ENCODE measurements around the gene TOPBP1.
"Not testable (repeated sequence)": the region's sequence is repeated elsewhere in the genome, so short reads cannot be mapped to it uniquely, and the experiment has no call there.

Gene TOPBP1

GRCh38 chr3:133672461-133672860 is 10.7 kb upstream of the TOPBP1 start:
- Histone ChIP-seq H3K79me2 (ENCODE audit: control insufficient read depth, insufficient read depth, low read length) (no peaks in the 10 kb centered on the region), H3K9ac (ENCODE audit: low read length) (no peak overlapping the region), H3K27ac (ENCODE audit: low read depth, low read length) (no peak overlapping the region), H3K4me2 (ENCODE audit: low read length) (no peak overlapping the region), H3K36me3 (ENCODE audit: control insufficient read depth, insufficient read depth, low read length) (no peaks in the 10 kb centered on the region), H3K56ac (ENCODE audit: low read length) (no peak overlapping the region), H3K23ac (ENCODE audit: low read length) (no peak overlapping the region), H2BK5ac (ENCODE audit: low read length) (no peak overlapping the region), H4K8ac (ENCODE audit: low read depth, low read length) (no peak overlapping the region), H3K4ac (ENCODE audit: low read depth, low read length) (no peak overlapping the region), H3K27me3 (ENCODE audit: insufficient read depth, low read length, poor library complexity) (peaks cover 17% of the 10 kb centered on the region), H2AK5ac (ENCODE audit: low read length) (no peak overlapping the region), H4K5ac (ENCODE audit: low read length) (no peak overlapping the region), H3K18ac (ENCODE audit: low read length) (no peak overlapping the region), H3K4me3 (ENCODE audit: low read length) (no peak overlapping the region), H3K79me1 (ENCODE audit: low read length) (no peaks in the 10 kb centered on the region), H3K4me1 (ENCODE audit: control insufficient read depth, low read depth, low read length) (no peaks in the 10 kb centered on the region), H2BK15ac (replicated peaks; ENCODE audit: low read depth) (no peak overlapping the region), H2BK120ac (ENCODE audit: low read depth, low read length) (no peak overlapping the region)
- no CpG with 5 or more reads among the region's 2 CpGs for WGBS (ENCODE audit: extremely low coverage, insufficient coverage, low lambda C conversion rate)
- no peak for DNase-seq

GRCh38 chr3:133670525-133670995 is 8.8 kb upstream of the TOPBP1 start:
- Histone ChIP-seq H3K4me1 (ENCODE audit: control insufficient read depth, low read depth, low read length) (no peaks in the 10 kb centered on the region), H3K18ac (ENCODE audit: low read length) (no peak overlapping the region), H3K79me1 (ENCODE audit: low read length) (no peaks in the 10 kb centered on the region), H3K79me2 (ENCODE audit: control insufficient read depth, insufficient read depth, low read length) (no peaks in the 10 kb centered on the region), H2BK5ac (ENCODE audit: low read length) (no peak overlapping the region), H3K4ac (ENCODE audit: low read depth, low read length) (no peak overlapping the region), H3K9ac (ENCODE audit: low read length) (no peak overlapping the region), H3K23ac (ENCODE audit: low read length) (no peak overlapping the region), H2BK120ac (ENCODE audit: low read depth, low read length) (no peak overlapping the region), H3K36me3 (ENCODE audit: control insufficient read depth, insufficient read depth, low read length) (no peaks in the 10 kb centered on the region), H2AK5ac (ENCODE audit: low read length) (no peak overlapping the region), H3K4me2 (ENCODE audit: low read length) (no peak overlapping the region), H3K27me3 (ENCODE audit: insufficient read depth, low read length, poor library complexity) (peaks cover 17% of the 10 kb centered on the region), H4K5ac (ENCODE audit: low read length) (no peak overlapping the region), H3K27ac (ENCODE audit: low read depth, low read length) (no peak overlapping the region), H2BK15ac (replicated peaks; ENCODE audit: low read depth) (no peak overlapping the region), H3K56ac (ENCODE audit: low read length) (no peak overlapping the region), H4K8ac (ENCODE audit: low read depth, low read length) (no peak overlapping the region), H3K4me3 (ENCODE audit: low read length) (no peak overlapping the region)
- DNase-seq, result no peak
- WGBS (ENCODE audit: extremely low coverage, insufficient coverage, low lambda C conversion rate), result no CpG with 5 or more reads among the region's 3 CpGs

GRCh38 chr3:133669949-133670524 is 8.3 kb upstream of the TOPBP1 start:
- Histone ChIP-seq H3K27me3 (ENCODE audit: insufficient read depth, low read length, poor library complexity) (peaks cover 17% of the 10 kb centered on the region), H3K4me1 (ENCODE audit: control insufficient read depth, low read depth, low read length) (no peaks in the 10 kb centered on the region), H2BK120ac (ENCODE audit: low read depth, low read length) (no peak overlapping the region), H3K23ac (ENCODE audit: low read length) (no peak overlapping the region), H3K36me3 (ENCODE audit: control insufficient read depth, insufficient read depth, low read length) (no peaks in the 10 kb centered on the region), H3K79me2 (ENCODE audit: control insufficient read depth, insufficient read depth, low read length) (no peaks in the 10 kb centered on the region), H3K56ac (ENCODE audit: low read length) (no peak overlapping the region), H4K8ac (ENCODE audit: low read depth, low read length) (no peak overlapping the region), H3K4me3 (ENCODE audit: low read length) (no peak overlapping the region), H3K79me1 (ENCODE audit: low read length) (no peaks in the 10 kb centered on the region), H3K4ac (ENCODE audit: low read depth, low read length) (no peak overlapping the region), H3K18ac (ENCODE audit: low read length) (no peak overlapping the region), H4K5ac (ENCODE audit: low read length) (no peak overlapping the region), H2AK5ac (ENCODE audit: low read length) (no peak overlapping the region), H2BK15ac (replicated peaks; ENCODE audit: low read depth) (no peak overlapping the region), H3K27ac (ENCODE audit: low read depth, low read length) (no peak overlapping the region), H2BK5ac (ENCODE audit: low read length) (no peak overlapping the region), H3K4me2 (ENCODE audit: low read length) (no peak overlapping the region), H3K9ac (ENCODE audit: low read length) (no peak overlapping the region)
- no CpG with 5 or more reads among the region's 4 CpGs for WGBS (ENCODE audit: extremely low coverage, insufficient coverage, low lambda C conversion rate)
- DNase-seq, result no peak

GRCh38 chr3:133667118-133667517 is 5.4 kb upstream of the TOPBP1 start:
- Histone ChIP-seq H2BK15ac (replicated peaks; ENCODE audit: low read depth) (no peak overlapping the region), H3K4me3 (ENCODE audit: low read length) (no peak overlapping the region), H3K56ac (ENCODE audit: low read length) (no peak overlapping the region), H2AK5ac (ENCODE audit: low read length) (no peak overlapping the region), H3K23ac (ENCODE audit: low read length) (no peak overlapping the region), H2BK5ac (ENCODE audit: low read length) (no peak overlapping the region), H3K27me3 (ENCODE audit: insufficient read depth, low read length, poor library complexity) (no peaks in the 10 kb centered on the region), H3K9ac (ENCODE audit: low read length) (no peak overlapping the region), H2BK120ac (ENCODE audit: low read depth, low read length) (no peak overlapping the region), H3K79me2 (ENCODE audit: control insufficient read depth, insufficient read depth, low read length) (no peaks in the 10 kb centered on the region), H3K18ac (ENCODE audit: low read length) (no peak overlapping the region), H4K5ac (ENCODE audit: low read length) (no peak overlapping the region), H3K27ac (ENCODE audit: low read depth, low read length) (no peak overlapping the region), H3K36me3 (ENCODE audit: control insufficient read depth, insufficient read depth, low read length) (no peaks in the 10 kb centered on the region), H3K79me1 (ENCODE audit: low read length) (no peaks in the 10 kb centered on the region), H3K4me2 (ENCODE audit: low read length) (no peak overlapping the region), H3K4me1 (ENCODE audit: control insufficient read depth, low read depth, low read length) (no peaks in the 10 kb centered on the region), H3K4ac (ENCODE audit: low read depth, low read length) (no peak overlapping the region), H4K8ac (ENCODE audit: low read depth, low read length) (no peak overlapping the region)
- no peak for DNase-seq
- WGBS (ENCODE audit: extremely low coverage, insufficient coverage, low lambda C conversion rate), result no CpG with 5 or more reads among the region's 2 CpGs

GRCh38 chr3:133665188-133665587 is 3.4 kb upstream of the TOPBP1 start:
- H3K23ac ChIP-seq (ENCODE audit: low read length); H3K18ac ChIP-seq (ENCODE audit: low read length); H2BK120ac ChIP-seq (ENCODE audit: low read depth, low read length); H4K5ac ChIP-seq (ENCODE audit: low read length); H3K79me2 ChIP-seq (ENCODE audit: control insufficient read depth, insufficient read depth, low read length); H3K4me2 ChIP-seq (ENCODE audit: low read length); H3K27ac ChIP-seq (ENCODE audit: low read depth, low read length); H2AK5ac ChIP-seq (ENCODE audit: low read length); H3K9ac ChIP-seq (ENCODE audit: low read length); H4K8ac ChIP-seq (ENCODE audit: low read depth, low read length); H3K27me3 ChIP-seq (ENCODE audit: insufficient read depth, low read length, poor library complexity); H2BK5ac ChIP-seq (ENCODE audit: low read length); H3K56ac ChIP-seq (ENCODE audit: low read length); H2BK15ac ChIP-seq (replicated peaks; ENCODE audit: low read depth); H3K4ac ChIP-seq (ENCODE audit: low read depth, low read length); H3K36me3 ChIP-seq (ENCODE audit: control insufficient read depth, insufficient read depth, low read length); H3K79me1 ChIP-seq (ENCODE audit: low read length); H3K4me3 ChIP-seq (ENCODE audit: low read length); DNase-seq; H3K4me1 ChIP-seq (ENCODE audit: control insufficient read depth, low read depth, low read length): not testable (repeated sequence)
- no CpG with 5 or more reads among the region's 3 CpGs for WGBS (ENCODE audit: extremely low coverage, insufficient coverage, low lambda C conversion rate)

Measured in mesendoderm (in vitro differentiated cells).